HG03095 (cell line): ENCODE results near the gene MCM6.
"Not testable (repeated sequence)": the region's sequence is repeated elsewhere in the genome, so short reads cannot be mapped to it uniquely, and the experiment has no call there.

ENCODE experiments used
- ATAC-seq: cut with Tn5 transposase; IDR thresholded peaks from one replicate; pipeline ENCODE4 v1.9.1; 2021; ENCODE audit warnings: moderate library complexity; ENCODE audit not compliant: unreplicated experiment

MCM6 gene

GRCh38 chr2:135876066-135876711 lies at the start of gene MCM6:
MCM6 (minus strand) TSS chr2:135876443; CDS start chr2:135876365, 78 bp downstream.
- ATAC-seq: peak; percentile 90

DNA sequence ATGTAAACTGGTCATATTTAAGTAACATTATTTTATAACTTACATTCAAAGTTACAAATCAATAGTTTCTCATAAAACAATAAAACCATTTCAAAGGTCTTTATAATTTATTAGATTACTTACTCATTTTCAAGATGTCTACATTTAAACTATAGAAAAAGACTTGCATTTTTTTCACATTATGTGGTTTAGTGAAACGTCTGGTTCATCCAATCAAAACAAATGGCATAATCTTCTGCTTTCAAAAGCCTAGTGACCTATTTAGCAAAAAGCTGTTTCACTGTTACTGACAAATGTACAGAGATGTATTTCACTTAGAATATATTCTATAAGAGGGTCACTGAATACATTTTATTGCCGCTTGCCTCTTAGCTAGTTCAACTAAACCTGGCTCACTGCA lies 49.3 kb upstream of the MCM6 start:
- ATAC-seq: no peak

DNA sequence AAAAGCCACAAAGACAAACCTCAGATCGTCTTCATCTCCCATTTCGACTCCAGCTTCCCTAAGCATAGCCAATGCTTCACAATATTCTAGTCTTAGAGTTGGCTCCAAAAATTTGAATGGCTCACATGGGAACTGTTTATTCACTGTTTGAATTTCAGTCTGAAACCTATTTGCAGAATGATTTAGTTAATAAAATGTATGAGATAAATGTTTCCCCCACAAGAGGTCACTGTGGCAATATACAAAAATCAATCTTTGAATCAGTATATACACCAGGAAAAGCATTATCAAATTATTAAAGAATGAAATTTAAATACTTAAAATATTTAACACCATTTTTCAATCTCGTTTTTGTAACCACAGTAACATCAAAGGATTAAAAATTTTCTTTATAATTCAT lies 40.0 kb upstream of the MCM6 start:
- no peak for ATAC-seq

DNA sequence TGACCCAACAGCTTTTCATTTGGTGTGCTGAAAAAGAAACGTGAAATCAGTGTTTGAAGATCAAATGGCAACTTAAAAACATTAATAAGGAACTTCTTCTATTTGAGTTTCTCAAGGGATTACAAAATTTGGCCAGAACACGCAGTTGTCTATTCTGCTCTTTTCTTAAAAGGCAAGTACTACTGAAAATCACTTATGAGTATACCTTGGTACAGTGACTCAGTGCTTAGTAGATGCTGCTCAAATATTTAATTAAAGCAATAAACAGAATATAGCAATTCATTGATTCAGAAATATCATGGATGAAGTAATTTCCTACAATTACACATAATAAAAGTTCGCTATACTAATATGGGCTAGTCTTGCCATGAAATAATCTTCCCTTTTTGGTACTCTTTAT lies 38.2 kb upstream of the MCM6 start:
- ATAC-seq: no peak

DNA sequence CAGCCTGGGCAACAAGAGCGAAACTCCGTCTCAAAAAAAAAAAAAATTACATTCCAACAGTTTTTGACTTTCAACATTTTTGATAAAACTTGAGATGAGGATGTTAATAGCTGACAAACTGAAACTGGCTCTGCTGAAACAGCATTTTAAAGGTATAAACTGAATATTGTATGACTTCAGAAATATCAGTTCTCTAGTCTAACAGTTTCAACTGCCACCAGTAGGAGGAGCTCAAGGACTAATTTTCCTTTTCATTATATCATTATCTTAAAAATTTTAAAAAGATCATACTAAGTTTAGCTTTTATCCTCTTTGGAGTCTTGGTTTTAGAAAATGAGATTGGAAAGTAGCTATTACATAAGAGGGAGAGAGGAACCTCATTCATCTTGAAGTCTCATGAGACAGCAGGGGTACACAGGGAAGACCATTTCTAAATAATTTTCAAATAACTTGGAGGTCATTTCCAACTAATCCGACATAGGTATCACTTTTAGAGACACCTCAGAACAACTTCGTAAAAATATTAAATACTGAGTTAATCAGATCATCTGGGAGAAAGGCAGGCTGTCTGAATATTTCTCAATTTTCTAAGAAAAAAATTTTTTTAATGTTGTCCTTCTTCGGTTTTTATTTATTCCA lies 37.6 kb upstream of the MCM6 start:
- ATAC-seq: no peak

- ATAC-seq: no peak
These were observed 33.7 kb upstream of the MCM6 start for GRCh38 chr2:135909976-135910375.

DNA sequence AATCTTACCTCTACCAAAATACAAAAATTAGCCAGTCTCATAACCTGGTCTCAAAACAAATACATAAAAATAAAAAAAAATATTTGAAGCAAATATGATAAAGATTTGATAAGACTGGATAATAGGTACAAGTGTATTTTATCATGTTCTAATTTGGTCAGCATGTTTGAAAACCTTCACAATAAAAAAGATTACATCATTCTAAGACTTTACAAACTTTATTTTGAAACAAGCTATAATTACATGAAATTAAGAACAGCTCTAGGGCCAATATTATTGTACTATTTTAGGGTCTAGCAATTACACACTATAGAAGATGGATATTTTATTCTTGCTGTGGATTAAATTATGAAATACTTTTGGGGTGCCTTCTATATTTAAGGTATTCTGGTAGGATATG lies 29.4 kb upstream of the MCM6 start:
- ATAC-seq: no peak

DNA sequence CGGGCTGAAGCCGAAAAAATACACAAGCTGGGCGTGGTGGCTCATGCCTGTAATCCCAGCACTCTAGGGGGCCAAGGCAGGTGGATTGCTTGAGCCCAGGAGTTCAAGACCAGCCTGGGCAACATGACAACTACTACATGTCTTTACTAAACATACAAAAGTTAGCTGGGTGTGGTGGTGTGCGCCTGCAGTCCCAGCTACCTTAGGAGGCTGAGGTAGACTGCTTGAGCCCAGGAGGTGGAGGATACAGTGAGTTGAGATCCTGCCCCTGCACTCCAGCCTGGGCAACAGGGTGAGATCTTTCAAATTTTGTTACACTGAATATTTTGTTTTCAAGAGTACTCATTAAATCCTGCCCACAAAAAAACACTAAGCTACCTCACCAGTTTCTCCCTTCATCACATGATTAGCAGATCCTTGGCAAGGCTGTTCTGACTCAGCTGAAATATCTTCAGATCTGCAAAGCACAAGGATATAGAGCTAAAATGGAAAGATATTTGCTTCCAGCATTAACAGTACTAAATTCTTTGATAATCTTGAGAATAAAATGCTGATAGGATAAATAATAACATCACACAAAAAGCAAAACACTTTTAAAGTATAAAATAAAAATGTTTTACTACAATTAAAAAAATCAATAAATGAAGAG lies 28.2 kb upstream of the MCM6 start:
- no peak for ATAC-seq

DNA sequence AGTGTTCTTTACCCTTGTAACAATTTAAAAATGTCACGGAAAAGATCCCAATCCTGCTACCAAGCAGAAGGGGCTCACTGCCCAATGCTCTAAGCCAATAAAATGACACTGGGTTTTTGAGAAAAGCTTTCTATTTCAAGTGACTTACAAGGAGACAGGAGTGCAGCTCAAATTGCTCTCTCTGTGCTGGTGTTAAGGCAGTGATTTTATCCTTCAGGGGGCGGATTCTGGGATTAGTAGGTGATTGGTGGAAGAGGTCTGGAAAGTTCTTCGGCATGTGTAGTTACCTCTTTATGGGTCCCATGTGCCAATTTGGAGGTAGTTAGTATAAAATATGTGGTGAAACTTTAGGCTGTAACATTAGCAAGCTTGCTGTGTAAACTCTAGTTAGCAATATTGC lies 27.4 kb upstream of the MCM6 start:
- ATAC-seq: no peak

DNA sequence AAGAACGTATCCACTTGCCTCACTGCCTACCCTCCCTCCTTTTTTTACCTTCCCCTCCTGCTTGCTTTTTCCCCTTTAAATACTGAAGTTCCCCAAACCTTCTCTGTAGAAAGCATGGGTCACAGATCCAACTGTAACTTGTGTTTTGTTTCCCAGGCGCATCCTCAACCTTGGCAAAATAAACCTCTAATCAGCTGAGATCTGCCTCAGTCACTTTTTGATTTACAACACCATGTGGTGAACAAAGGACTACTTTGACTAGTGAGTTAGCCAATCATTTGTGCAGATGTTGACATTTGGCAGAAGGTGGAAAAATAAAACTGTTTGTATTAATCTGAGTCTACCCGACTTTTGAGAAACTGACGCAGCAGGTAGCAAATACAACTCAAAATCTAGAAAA lies 23.3 kb upstream of the MCM6 start:
- no peak for ATAC-seq

DNA sequence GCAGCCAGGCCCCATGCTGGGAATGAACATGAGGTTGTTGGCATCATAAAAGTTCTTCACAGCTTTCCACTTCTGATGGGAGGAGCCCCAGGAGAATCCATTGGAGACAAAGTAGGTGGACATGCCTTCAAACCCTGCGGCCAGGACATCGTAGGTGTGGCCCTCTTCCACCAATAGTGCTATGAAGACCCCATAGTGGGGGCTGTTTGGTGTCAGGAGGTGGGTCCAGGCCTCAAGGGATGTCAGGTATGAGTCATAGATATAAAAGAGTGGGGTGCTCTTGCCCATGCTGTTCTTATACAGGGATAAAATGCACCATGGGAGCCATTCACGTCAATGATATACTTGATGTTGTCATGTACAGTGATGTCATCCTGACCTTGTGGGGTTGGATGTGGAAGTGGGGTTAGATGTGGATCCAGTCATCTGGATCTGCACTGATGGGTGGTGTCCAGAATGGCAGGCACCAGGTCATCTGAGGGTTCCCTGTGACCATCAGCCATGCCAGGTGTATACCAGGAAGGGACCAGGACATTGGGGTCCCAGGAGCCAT lies 22.1 kb upstream of the MCM6 start:
- no peak for ATAC-seq

- ATAC-seq: no peak
These were observed 18.7 kb upstream of the MCM6 start for GRCh38 chr2:135894930-135895329.

DNA sequence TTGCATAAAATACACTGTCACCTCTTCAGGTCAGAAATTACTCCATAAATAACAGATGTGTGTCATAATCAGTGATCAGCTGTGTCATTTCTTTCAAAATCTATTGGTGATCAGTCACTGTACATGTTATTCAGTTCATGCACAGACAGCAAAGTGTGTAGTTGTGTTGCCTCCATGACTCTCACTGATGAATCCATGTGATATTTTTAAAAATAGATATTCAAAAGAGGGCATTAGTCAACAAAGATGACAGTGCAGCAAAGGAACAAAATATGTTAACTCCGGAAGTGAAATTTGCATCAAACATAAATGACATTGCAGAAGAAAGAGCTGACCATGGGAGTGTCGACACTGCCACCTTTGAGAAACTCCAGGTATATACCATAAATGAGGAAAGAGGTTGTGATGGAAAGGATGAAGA lies 17.1 kb upstream of the MCM6 start:
- no peak for ATAC-seq

- ATAC-seq: no peak
These were observed 14.6 kb upstream of the MCM6 start for GRCh38 chr2:135890835-135891234.

- ATAC-seq: no peak
These were observed 13.9 kb upstream of the MCM6 start for GRCh38 chr2:135890149-135890548.

DNA sequence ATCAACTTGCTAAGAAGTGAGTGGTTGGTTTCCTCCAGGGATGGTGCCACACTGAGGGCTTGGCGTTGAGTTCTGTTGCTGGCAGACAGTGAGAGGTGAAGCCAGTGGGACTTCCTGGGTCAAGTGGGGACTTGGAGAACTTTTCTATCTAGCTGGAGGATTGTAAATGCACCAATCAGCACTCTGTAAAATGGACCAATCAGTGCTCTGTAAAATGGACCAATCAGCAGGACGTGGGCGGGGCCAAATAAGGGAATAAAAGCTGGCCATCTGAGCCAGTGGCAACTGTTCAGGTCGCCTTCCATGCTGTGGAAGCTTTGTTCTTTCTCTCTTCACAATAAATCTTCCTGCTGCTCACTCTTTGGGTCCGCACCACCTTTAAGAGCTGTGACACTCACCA lies 12.3 kb upstream of the MCM6 start:
- ATAC-seq: not testable (repeated sequence)

DNA sequence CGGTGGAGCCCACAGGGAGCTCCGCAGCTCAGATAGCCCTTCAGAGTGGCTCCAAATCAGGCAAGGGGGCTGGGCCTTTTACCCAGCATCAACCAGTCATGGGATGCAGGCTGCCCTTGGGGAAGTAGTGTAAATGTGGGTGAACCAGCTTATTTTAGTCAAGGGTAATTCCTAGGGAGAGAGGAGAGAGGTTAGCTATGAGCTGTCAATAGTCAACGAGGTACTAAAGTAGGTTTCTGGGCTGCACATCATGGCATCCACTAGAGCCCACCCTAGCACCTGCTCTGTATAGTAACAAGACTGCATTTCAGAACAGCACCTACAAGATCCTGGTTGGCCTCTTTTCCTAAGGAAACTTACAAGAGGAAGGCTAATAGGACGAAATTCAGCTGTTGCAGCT lies 9.5 kb upstream of the MCM6 start:
- no peak for ATAC-seq

DNA sequence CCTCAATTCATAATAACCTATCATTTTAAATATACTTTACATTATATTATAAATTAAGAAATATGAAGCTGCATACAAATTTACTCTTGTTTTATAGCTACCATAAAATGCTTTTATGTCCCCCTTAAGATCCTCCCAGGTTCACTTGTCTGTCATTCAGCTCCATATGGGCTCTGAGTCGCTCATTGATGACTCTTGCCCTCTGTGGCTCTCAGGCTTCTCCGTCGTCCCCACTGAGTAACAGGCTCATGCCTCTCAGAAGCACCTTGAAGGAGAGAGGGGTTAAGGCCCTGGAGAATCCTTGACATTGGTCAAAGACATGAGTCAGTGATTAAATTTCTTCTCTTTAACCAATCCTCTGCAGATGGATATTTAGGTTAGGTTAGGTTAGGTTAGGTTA lies 6.2 kb upstream of the MCM6 start:
- no peak for ATAC-seq

GRCh38 chr2:135876770-135877169 lies 527 bp upstream of the MCM6 start:
- ATAC-seq: not testable (repeated sequence)

GRCh38 chr2:135875491-135876065 lies 665 bp downstream of the MCM6 start:
- peak; percentile 51 for ATAC-seq

- ATAC-seq: no peak
These were observed 1.4 kb downstream of the MCM6 start for GRCh38 chr2:135874777-135875365.
